Mesendoderm (in vitro differentiated cells): ENCODE results near the gene PTPN9.
"Not testable (repeated sequence)": the region's sequence is repeated elsewhere in the genome, so short reads cannot be mapped to it uniquely, and the experiment has no call there.

Experiments
- DNase-seq: peaks from one replicate; pipeline ENCODE4 v3.0.0; 2013
- H2AK5ac ChIP-seq: 2 replicates; pipeline ENCODE4 v1.6.1; 2013; ENCODE audit warnings: low read length, inconsistent platforms
- H2BK120ac ChIP-seq: 2 replicates; pipeline ENCODE4 v1.6.1; 2013; ENCODE audit warnings: low read depth, mild to moderate bottlenecking, low read length, moderate library complexity, mixed read lengths
- H2BK15ac ChIP-seq: replicated peaks from 2 replicates; pipeline ENCODE4 v1.6.1; 2013; ENCODE audit warnings: low read depth, mild to moderate bottlenecking, moderate library complexity
- H2BK5ac ChIP-seq: 2 replicates; pipeline ENCODE4 v1.6.1; 2013; ENCODE audit warnings: low read length, inconsistent platforms
- H3K18ac ChIP-seq: 2 replicates; pipeline ENCODE4 v1.6.1; 2013; ENCODE audit warnings: mild to moderate bottlenecking, low read length, mixed read lengths
- H3K23ac ChIP-seq: one replicate; pipeline ENCODE4 v1.6.1; 2013; ENCODE audit warnings: low read length
- H3K27ac ChIP-seq: 2 replicates; pipeline ENCODE4 v1.5.1; 2013; ENCODE audit warnings: low read depth, mild to moderate bottlenecking, inconsistent platforms, low read length, moderate library complexity
- H3K27me3 ChIP-seq: 2 replicates; pipeline ENCODE4 v1.6.1; 2013; ENCODE audit warnings: low read length, control low read depth, mild to moderate bottlenecking, inconsistent platforms; ENCODE audit not compliant: insufficient read depth, poor library complexity
- H3K36me3 ChIP-seq: 2 replicates; pipeline ENCODE4 v1.6.1; 2013; ENCODE audit warnings: low read length, inconsistent platforms; ENCODE audit not compliant: control insufficient read depth, insufficient read depth
- H3K4ac ChIP-seq: one replicate; pipeline ENCODE4 v1.6.1; 2013; ENCODE audit warnings: low read depth, mild to moderate bottlenecking, low read length, moderate library complexity
- H3K4me1 ChIP-seq: 2 replicates; pipeline ENCODE4 v1.6.1; 2013; ENCODE audit warnings: low read depth, low read length, inconsistent platforms; ENCODE audit not compliant: control insufficient read depth
- H3K4me2 ChIP-seq: 2 replicates; pipeline ENCODE4 v1.6.1; 2013; ENCODE audit warnings: low read length
- H3K4me3 ChIP-seq: 2 replicates; pipeline ENCODE4 v1.5.1; 2013; ENCODE audit warnings: mild to moderate bottlenecking, low read length
- H3K56ac ChIP-seq: one replicate; pipeline ENCODE4 v1.6.1; 2013; ENCODE audit warnings: low read length
- H3K79me1 ChIP-seq: 2 replicates; pipeline ENCODE4 v1.6.1; 2013; ENCODE audit warnings: low read length, inconsistent platforms
- H3K79me2 ChIP-seq: 2 replicates; pipeline ENCODE4 v1.6.1; 2013; ENCODE audit warnings: mild to moderate bottlenecking, low read length; ENCODE audit not compliant: control insufficient read depth, insufficient read depth
- H3K9ac ChIP-seq: 2 replicates; pipeline ENCODE4 v1.6.1; 2013; ENCODE audit warnings: low read length, inconsistent platforms
- H4K5ac ChIP-seq: one replicate; pipeline ENCODE4 v1.6.1; 2013; ENCODE audit warnings: low read length
- H4K8ac ChIP-seq: one replicate; pipeline ENCODE4 v1.6.1; 2013; ENCODE audit warnings: low read depth, mild to moderate bottlenecking, control low read depth, low read length, moderate library complexity
- WGBS: extraction: QIAGEN DNeasy Blood & Tissue Kit; methylation state at CpG from one replicate; pipeline ENCODE4 v1.1.7; 2013; ENCODE audit warnings: low lambda C conversion rate, missing lambda C conversion rate; ENCODE audit not compliant: insufficient coverage; ENCODE audit errors: extremely low coverage; 5-methylcytosine and 5-hydroxymethylcytosine counted together

PTPN9 gene

GRCh38 chr15:75532413-75533250, 46.5 kb downstream of the PTPN9 start:
- H3K9ac ChIP-seq, result no peak overlapping the region
- H3K4me1 ChIP-seq, result no peaks in the 10 kb centered on the region
- H3K79me2 ChIP-seq, result peaks cover 23% of the 10 kb centered on the region
- H2BK120ac ChIP-seq, result no peak overlapping the region
- H3K4ac ChIP-seq, result no peak overlapping the region
- H4K8ac ChIP-seq, result no peak overlapping the region
- DNase-seq, result peak; percentile 78
- peaks cover 11% of the 10 kb centered on the region for H3K79me1 ChIP-seq
- no CpG with 5 or more reads among the region's 1 CpG for WGBS
- no peak overlapping the region for H2BK15ac ChIP-seq
- H2BK5ac ChIP-seq, result no peak overlapping the region
- no peak overlapping the region for H3K4me2 ChIP-seq
- no peak overlapping the region for H3K18ac ChIP-seq
- no peak overlapping the region for H3K56ac ChIP-seq
- H2AK5ac ChIP-seq, result no peak overlapping the region
- H3K27ac ChIP-seq, result no peak overlapping the region
- H3K36me3 ChIP-seq, result no peaks in the 10 kb centered on the region
- H4K5ac ChIP-seq, result no peak overlapping the region
- H3K23ac ChIP-seq, result no peak overlapping the region
- no peak overlapping the region for H3K4me3 ChIP-seq
- H3K27me3 ChIP-seq, result no peaks in the 10 kb centered on the region

GRCh38 chr15:75531041-75531450, 48.1 kb downstream of the PTPN9 start:
- Histone ChIP-seq H2BK120ac (no peak overlapping the region), H2BK15ac (no peak overlapping the region), H3K27ac (no peak overlapping the region), H3K4me3 (no peak overlapping the region), H3K4ac (no peak overlapping the region), H3K4me1 (no peaks in the 10 kb centered on the region), H3K56ac (no peak overlapping the region), H2AK5ac (no peak overlapping the region), H3K36me3 (peaks cover 4% of the 10 kb centered on the region), H3K79me2 (peaks cover 22% of the 10 kb centered on the region), H3K79me1 (peaks cover 13% of the 10 kb centered on the region), H4K5ac (no peak overlapping the region), H3K18ac (no peak overlapping the region), H2BK5ac (no peak overlapping the region), H3K9ac (no peak overlapping the region), H3K27me3 (no peaks in the 10 kb centered on the region), H3K4me2 (no peak overlapping the region), H3K23ac (no peak overlapping the region), H4K8ac (no peak overlapping the region)
- DNase-seq, result peak; percentile 21
- no CpG with 5 or more reads among the region's 3 CpGs for WGBS

- Histone ChIP-seq H3K79me2 (peaks cover 17% of the 10 kb centered on the region), H2AK5ac (no peak overlapping the region), H3K9ac (no peak overlapping the region), H3K4me3 (no peak overlapping the region), H4K5ac (no peak overlapping the region), H3K27me3 (no peaks in the 10 kb centered on the region), H3K18ac (no peak overlapping the region), H3K4me1 (no peaks in the 10 kb centered on the region), H3K4ac (no peak overlapping the region), H3K4me2 (no peak overlapping the region), H3K27ac (no peak overlapping the region), H4K8ac (no peak overlapping the region), H3K56ac (no peak overlapping the region), H3K79me1 (peaks cover 12% of the 10 kb centered on the region), H2BK15ac (no peak overlapping the region), H2BK5ac (no peak overlapping the region), H3K23ac (no peak overlapping the region), H3K36me3 (peaks cover 4% of the 10 kb centered on the region), H2BK120ac (no peak overlapping the region)
- no CpG with 5 or more reads among the region's 4 CpGs for WGBS
- no peak for DNase-seq
These were observed 48.9 kb downstream of the PTPN9 start for GRCh38 chr15:75530169-75530568.

- H2AK5ac ChIP-seq, H3K56ac ChIP-seq, H3K36me3 ChIP-seq, H3K18ac ChIP-seq, H3K79me1 ChIP-seq, H3K27me3 ChIP-seq, H2BK15ac ChIP-seq, H3K4ac ChIP-seq, H3K4me3 ChIP-seq, H3K27ac ChIP-seq, H2BK5ac ChIP-seq, H3K79me2 ChIP-seq, H3K9ac ChIP-seq, H4K5ac ChIP-seq, H3K23ac ChIP-seq, DNase-seq, H3K4me2 ChIP-seq, H2BK120ac ChIP-seq, H4K8ac ChIP-seq, H3K4me1 ChIP-seq: not testable (repeated sequence)
- WGBS, result no CpG with 5 or more reads among the region's 3 CpGs
These were observed 53.4 kb downstream of the PTPN9 start for GRCh38 chr15:75525756-75526155.

- Histone ChIP-seq H3K23ac (no peak overlapping the region), H3K79me1 (peaks cover 7% of the 10 kb centered on the region), H2BK5ac (no peak overlapping the region), H3K4me2 (no peak overlapping the region), H3K27ac (no peak overlapping the region), H4K8ac (no peak overlapping the region), H3K18ac (no peak overlapping the region), H3K9ac (no peak overlapping the region), H2BK15ac (no peak overlapping the region), H4K5ac (no peak overlapping the region), H2BK120ac (no peak overlapping the region), H2AK5ac (no peak overlapping the region), H3K4ac (no peak overlapping the region), H3K4me3 (no peak overlapping the region), H3K4me1 (no peaks in the 10 kb centered on the region), H3K56ac (no peak overlapping the region), H3K36me3 (peaks cover 10% of the 10 kb centered on the region), H3K27me3 (no peaks in the 10 kb centered on the region), H3K79me2 (peaks cover 4% of the 10 kb centered on the region)
- no peak for DNase-seq
- no CpG with 5 or more reads among the region's 2 CpGs for WGBS
These were observed 56.1 kb downstream of the PTPN9 start for GRCh38 chr15:75523011-75523410.

GRCh38 chr15:75517233-75517632, 61.9 kb downstream of the PTPN9 start:
- Histone ChIP-seq H3K36me3 (peaks cover 5% of the 10 kb centered on the region), H3K4me2 (no peak overlapping the region), H3K27me3 (no peaks in the 10 kb centered on the region), H2BK120ac (no peak overlapping the region), H3K4ac (no peak overlapping the region), H2BK15ac (no peak overlapping the region), H3K18ac (no peak overlapping the region), H3K4me1 (no peaks in the 10 kb centered on the region), H4K8ac (no peak overlapping the region), H2AK5ac (no peak overlapping the region), H3K79me1 (no peaks in the 10 kb centered on the region), H4K5ac (no peak overlapping the region), H3K9ac (no peak overlapping the region), H3K23ac (no peak overlapping the region), H3K27ac (no peak overlapping the region), H2BK5ac (no peak overlapping the region), H3K4me3 (no peak overlapping the region), H3K79me2 (no peaks in the 10 kb centered on the region), H3K56ac (no peak overlapping the region)
- no CpG with 5 or more reads among the region's 1 CpG for WGBS
- DNase-seq, result no peak
